Endothelial cell of umbilical vein (primary cell): ENCODE results near the gene PAX2.

Experiments used
- CTCF ChIP-seq, 2 donors: IDR thresholded peaks; 1 replicate in 1 of 2; 2 replicates in 1 of 2; pipeline ENCODE4 v1.5.1; 2011; ENCODE audit warnings: low read length in 2 of 2, mild to moderate bottlenecking in 2 of 2, moderate library complexity in 2 of 2, control low read depth in 1 of 2, inconsistent platforms in 1 of 2, low read depth in 1 of 2; ENCODE audit not compliant: insufficient read depth in 1 of 2; ENCODE audit errors: extremely low read depth in 1 of 2
- EZH2 ChIP-seq: IDR thresholded peaks from 2 replicates; pipeline ENCODE4 v1.6.1; 2012; ENCODE audit warnings: borderline replicate concordance, low read depth, mild to moderate bottlenecking, moderate library complexity, low read length, inconsistent platforms; ENCODE audit not compliant: severe bottlenecking
- FOS ChIP-seq: IDR thresholded peaks from 2 replicates; pipeline ENCODE4 v1.6.1; 2011; ENCODE audit warnings: mild to moderate bottlenecking, low read length, moderate library complexity, borderline replicate concordance; ENCODE audit not compliant: insufficient read depth
- GATA2 ChIP-seq: IDR thresholded peaks from 2 replicates; pipeline ENCODE4 v1.7.0; 2011; ENCODE audit warnings: low read depth, mild to moderate bottlenecking, moderate library complexity, mixed read lengths, low read length; ENCODE audit not compliant: insufficient read length, insufficient read depth
- MYC ChIP-seq: IDR thresholded peaks from one replicate; pipeline ENCODE4 v1.6.1; 2011; ENCODE audit warnings: mild to moderate bottlenecking, low read depth, low read length
- POLR2A ChIP-seq: IDR thresholded peaks from 2 replicates; pipeline ENCODE4 v1.6.1; 2012; ENCODE audit warnings: low read depth, mild to moderate bottlenecking, control low read depth, low read length
- POLR2AphosphoS5 ChIP-seq: IDR thresholded peaks from 2 replicates; pipeline ENCODE4 v1.6.1; 2012; ENCODE audit warnings: low read depth, mild to moderate bottlenecking, control low read depth, low read length, moderate library complexity; ENCODE audit not compliant: insufficient read depth

GRCh38 chr10:100873146-100873826 is 127.9 kb downstream of the PAX2 start:
- TF ChIP-seq CTCF (IDR thresholded peaks at IDR 0.05; ENCODE audit: extremely low read depth in 1 of 2, insufficient read depth in 1 of 2, low read depth in 1 of 2, low read length in 2 of 2) (no peak), POLR2A (no peak), EZH2 (no peak), MYC (no peak), FOS (no peak), POLR2AphosphoS5 (no peak), GATA2 (no peak)
